Hematopoietic multipotent progenitor cell treated with erythropoietin and hydrocortisone succinate and interleukin-3 and kit ligand, for 4 days (in vitro differentiated cells): Measurements from ENCODE around the gene PRKAR1B.
"Not testable (repeated sequence)": the region's sequence is repeated elsewhere in the genome, so short reads cannot be mapped to it uniquely, and the experiment has no call there.

ENCODE experiments used
- DNase-seq: peaks from one replicate; pipeline ENCODE4 v3.0.0-alpha.2; 2015

PRKAR1B gene

GRCh38 chr7:569071-569855 lies 157.8 kb downstream of the PRKAR1B start:
- no peak for DNase-seq

- DNase-seq = no peak
Observed at GRCh38 chr7:568031-568951, 158.8 kb downstream of the PRKAR1B start.

DNA sequence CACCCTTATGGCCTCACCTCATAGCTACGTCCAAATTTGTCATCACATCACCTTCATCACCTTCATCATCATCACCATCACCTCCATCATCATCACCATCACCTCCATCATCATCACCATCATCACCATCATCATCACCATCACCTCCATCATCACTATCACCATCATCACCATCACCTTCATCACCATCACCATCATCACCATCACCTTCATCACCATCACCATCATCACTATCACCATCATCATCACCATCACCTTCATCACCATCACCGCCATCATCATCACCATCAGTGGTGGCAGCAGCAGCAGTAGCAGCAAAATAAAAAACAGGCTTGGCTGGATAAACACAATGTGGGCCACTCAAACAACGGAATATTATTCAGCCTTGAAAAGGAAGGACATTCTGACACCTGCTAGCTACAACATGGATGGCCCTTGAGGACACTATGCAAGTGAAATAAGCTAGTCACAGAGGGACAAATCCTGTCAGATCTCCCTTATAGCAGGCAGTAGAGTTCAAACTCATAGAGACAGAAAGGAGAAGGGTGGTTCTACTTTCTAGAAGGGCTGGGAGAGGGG lies 159.7 kb downstream of the PRKAR1B start:
- no peak for DNase-seq

GRCh38 chr7:566100-566499 lies 161.0 kb downstream of the PRKAR1B start:
- no peak for DNase-seq

DNA sequence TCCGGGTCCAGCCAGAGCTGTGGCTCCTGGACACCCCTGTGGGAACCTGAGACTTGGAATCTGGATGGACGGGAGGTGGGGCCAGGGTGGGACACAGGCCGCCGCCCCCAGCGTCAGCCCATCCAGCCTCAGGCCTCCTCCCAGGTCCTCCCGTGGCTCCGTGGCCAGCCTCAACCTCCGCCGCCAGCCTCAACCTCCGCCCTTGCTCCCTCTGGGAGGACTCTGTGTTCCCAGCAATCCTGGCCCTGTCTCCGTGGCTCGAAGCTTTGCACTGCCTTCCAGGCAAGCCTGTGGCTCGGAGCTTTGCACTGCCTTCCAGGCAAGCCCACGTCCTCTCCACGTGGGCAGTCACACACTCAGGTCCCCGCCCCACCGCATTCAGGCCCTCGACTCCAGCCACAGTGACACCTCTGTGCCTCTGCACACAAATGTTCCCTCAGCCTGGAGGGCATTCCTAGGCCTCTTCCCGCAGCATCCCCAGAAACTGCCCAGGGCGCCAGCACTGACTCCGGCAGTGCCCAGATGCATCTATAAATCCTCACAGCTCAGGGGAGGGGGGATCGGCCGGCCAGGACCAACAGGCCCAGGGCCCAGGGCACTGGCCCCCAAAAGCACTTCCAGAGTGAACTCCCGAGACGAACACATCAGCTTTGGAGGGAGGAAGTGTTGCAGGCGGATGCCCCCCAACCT lies 162.8 kb downstream of the PRKAR1B start:
- no peak for DNase-seq

GRCh38 chr7:563629-564170 lies 163.4 kb downstream of the PRKAR1B start:
- no peak for DNase-seq

- no peak for DNase-seq
Observed at GRCh38 chr7:562789-563628, 164.1 kb downstream of the PRKAR1B start.

DNA sequence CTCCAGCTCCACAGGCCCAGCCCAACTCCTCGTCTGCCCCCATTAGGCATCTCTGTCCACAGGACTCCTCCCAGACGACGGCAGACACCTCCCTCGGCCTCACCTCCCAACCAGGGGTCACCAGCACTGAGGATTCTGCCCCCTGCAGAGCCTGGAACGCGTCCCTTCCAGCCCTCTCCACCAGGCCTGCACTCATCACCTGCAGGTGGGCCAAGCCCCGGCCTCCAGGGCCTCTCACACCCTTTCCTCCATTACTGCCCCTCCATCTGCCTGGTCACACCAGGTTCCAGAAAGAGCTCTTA lies 164.8 kb downstream of the PRKAR1B start:
- no peak for DNase-seq

- DNase-seq = no peak
Observed at GRCh38 chr7:561631-562373, 165.3 kb downstream of the PRKAR1B start.

GRCh38 chr7:560966-561630 lies 166.0 kb downstream of the PRKAR1B start:
- DNase-seq = no peak

GRCh38 chr7:559396-559705 lies 167.7 kb downstream of the PRKAR1B start:
- no peak for DNase-seq

DNA sequence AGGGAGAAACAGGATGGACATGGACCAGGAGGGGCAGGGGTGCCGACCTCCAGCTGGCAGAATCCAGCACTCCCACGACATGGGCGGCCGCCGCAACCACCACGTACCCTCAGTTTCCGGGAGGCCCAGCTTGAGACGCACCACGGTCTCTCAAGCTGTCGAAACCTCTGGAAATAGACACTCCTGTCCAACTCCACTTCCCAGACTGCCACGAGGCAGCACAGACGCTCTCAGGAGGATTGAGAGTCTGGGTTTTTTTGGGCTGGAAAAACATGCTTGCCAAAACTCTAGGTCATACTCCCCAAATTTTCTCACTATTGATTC lies 169.6 kb downstream of the PRKAR1B start:
- DNase-seq = no peak

- no peak for DNase-seq
Observed at GRCh38 chr7:556837-557557, 170.1 kb downstream of the PRKAR1B start.

DNA sequence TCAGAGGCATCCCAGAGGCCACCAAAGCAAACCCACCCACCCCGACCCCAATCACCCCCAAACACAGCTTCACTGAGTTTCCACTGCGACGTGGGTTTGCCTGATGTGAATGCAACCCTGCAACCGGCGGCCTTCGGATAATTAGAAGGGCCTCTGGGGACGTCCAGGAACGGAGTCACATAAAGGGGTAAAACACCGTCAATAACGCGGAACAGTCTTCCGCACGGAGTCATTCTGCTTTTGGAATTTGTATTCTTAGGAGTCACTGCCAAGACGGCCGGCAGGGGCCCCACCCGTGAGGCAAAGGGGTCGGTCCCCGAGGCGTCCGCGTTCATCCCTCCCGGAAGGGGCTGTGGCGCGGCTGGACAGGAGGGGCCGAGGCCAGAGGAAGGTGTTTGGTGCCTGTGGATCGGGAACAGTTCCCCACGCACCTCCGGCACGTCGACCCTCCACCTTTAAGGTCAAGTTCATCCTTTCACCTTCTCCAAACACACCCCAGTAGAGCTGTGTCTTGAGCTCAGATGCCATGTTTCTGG lies 170.7 kb downstream of the PRKAR1B start:
- no peak for DNase-seq

- no peak for DNase-seq
Observed at GRCh38 chr7:555551-556160, 171.4 kb downstream of the PRKAR1B start.

- no peak for DNase-seq
Observed at GRCh38 chr7:553636-554111, 173.4 kb downstream of the PRKAR1B start.

DNA sequence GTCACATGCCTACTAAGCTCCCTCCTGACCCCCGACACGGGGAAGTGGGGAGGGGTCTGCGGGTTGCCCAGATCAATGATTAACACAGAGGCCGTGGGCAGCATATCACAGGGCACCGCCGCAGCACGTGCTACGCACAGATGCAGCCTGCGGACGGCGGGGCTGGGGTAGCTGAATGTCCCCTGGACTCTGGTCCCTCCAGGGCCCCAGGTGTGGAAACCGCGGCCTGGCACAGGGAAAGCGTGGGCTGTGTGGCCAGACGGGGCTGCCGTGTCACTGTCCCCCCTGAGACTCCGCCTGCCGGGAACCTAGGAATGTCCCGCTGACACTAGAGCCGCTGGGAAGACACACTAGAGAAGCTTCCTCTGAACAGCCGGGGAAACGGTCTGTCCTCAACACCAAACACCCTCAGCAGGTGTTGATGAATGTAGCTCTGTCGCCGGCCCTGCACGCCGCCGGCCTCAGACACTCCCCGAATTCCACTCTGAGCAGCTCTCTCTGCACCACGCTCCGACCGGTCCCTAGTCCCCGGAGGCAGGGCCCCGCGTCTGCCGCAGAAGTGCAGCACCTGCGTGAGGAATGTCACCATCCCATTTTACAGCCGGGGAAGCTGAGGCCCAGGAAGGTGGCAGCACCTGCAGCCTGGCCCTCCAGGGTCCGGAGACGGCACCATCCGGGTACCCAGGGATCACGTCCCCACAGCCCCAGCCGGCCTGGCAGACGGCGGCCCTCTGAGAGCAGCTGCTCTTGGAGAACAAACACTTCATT lies 174.0 kb downstream of the PRKAR1B start:
- no peak for DNase-seq

DNA sequence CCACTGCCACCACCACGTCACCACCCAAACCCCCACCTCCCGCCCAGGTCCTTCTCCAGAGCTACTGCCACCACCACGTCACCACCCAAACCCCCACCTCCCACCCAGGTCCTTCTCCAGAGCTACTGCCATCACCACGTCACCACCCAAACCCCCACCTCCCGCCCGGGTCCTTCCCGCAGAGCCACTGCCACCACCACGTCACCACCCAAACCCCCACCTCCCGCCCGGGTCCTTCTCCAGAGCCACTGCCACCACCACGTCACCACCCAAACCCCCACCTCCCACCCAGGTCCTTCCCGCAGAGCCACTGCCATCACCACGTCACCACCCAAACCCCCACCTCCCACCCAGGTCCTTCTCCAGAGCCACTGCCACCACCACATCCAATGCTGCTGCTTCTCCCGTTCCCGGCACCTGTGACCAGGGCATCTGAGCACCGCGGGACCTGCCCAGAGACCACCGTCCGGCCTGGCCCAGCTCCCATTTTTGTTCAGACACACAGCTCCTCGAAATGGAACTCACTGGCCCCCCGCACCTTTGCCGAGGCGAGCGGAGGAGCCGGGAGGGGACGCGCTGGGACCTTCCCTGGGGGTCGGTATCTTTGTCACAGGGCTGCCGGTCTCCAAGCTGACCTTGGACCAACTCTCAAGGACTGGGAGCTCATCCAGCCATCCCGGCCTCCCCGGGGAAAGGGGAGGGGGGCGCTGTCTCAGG lies 174.8 kb downstream of the PRKAR1B start:
- DNase-seq = not testable (repeated sequence)
